Measurements from ENCODE around the gene IL3RA.

GRCh38 chrX:1419545-1420355 is 83.2 kb downstream of the IL3RA start:
- no peak for TF ChIP-seq POLR2A (IDR thresholded peaks at IDR 0.05; ENCODE audit: low read depth)
- TF ChIP-seq, protein P1, sequence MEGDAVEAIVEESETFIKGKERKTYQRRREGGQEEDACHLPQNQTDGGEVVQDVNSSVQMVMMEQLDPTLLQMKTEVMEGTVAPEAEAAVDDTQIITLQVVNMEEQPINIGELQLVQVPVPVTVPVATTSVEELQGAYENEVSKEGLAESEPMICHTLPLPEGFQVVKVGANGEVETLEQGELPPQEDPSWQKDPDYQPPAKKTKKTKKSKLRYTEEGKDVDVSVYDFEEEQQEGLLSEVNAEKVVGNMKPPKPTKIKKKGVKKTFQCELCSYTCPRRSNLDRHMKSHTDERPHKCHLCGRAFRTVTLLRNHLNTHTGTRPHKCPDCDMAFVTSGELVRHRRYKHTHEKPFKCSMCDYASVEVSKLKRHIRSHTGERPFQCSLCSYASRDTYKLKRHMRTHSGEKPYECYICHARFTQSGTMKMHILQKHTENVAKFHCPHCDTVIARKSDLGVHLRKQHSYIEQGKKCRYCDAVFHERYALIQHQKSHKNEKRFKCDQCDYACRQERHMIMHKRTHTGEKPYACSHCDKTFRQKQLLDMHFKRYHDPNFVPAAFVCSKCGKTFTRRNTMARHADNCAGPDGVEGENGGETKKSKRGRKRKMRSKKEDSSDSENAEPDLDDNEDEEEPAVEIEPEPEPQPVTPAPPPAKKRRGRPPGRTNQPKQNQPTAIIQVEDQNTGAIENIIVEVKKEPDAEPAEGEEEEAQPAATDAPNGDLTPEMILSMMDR (IDR thresholded peaks at IDR 0.05), result no peak
